Hepatocyte (in vitro differentiated cells): Measurements from ENCODE around the gene SOX6.

Experiments used
- CTCF ChIP-seq: fragments of 200-600 bp; sonication (generic); IDR thresholded peaks from 2 replicates; pipeline ENCODE4 v1.5.1; 2016; ENCODE audit warnings: antibody characterized with exemption, mild to moderate bottlenecking; ENCODE audit not compliant: poor library complexity
- EZH2 ChIP-seq: fragments of 200-600 bp; sonication (generic); IDR thresholded peaks from 2 replicates; pipeline ENCODE4 v1.6.1; 2016; ENCODE audit warnings: antibody characterized with exemption, mild to moderate bottlenecking, borderline replicate concordance
- EZH2phosphoT487 ChIP-seq: fragments of 200-600 bp; sonication (generic); IDR thresholded peaks from one replicate; pipeline ENCODE4 v1.6.1; 2018; ENCODE audit warnings: antibody characterized with exemption, mild to moderate bottlenecking, low read depth, moderate library complexity; ENCODE audit not compliant: unreplicated experiment, severe bottlenecking

DNA sequence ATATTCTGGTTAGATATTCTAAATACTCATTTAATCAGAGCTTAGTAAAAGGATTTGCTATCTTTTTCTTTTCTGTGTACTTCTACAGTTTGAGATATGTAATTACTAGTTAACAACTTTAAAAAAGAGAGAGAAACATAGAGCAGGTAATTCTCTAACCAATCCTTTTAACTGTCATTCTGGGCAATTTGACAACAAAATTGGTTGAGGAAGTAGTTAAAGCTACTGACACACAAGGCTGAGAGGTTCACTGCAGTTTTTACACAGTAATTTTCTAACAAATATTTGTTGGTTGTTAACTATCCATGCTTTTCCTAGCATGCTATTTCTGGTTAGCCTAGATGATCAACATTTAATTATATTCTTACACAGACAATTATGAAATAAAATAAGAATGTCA, 3.6 kb downstream of the SOX6 start:
- TF ChIP-seq CTCF (no peak), EZH2 (no peak), EZH2phosphoT487 (no peak)
